ENCODE measurements around the gene CDK5. TPM values are rescaled to one million over a fixed set of nuclear protein-coding genes. Genes with fewer than 3 reads are reported as not detected.

The CDK5 gene
- total and polyA plus RNA-seq, 2 donors (not counting 1 experiment from before 2014, with no cell fraction given): 15.1 to 27.7 TPM

DNA sequence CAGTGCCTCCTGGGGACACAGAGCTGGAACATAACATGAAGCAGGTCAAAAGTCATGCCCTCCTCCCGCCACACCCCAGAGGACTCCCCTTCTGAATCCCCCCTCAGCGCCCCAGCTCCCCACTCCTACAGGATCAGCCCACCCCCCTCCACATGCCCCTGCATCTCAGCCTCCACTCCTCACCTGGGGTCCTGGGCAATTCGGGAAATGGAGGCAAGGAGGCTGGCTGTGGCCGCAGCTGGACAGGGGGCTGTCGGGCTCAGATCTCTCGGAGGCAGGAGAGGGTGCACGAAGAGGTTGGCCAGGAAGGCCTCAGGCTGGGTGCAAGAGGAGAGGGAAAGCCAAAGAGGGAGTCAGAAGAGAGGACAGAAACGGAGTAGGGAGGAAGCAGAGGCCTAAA is 41.2 kb downstream of the CDK5 start:
- TF ChIP-seq, protein P1, sequence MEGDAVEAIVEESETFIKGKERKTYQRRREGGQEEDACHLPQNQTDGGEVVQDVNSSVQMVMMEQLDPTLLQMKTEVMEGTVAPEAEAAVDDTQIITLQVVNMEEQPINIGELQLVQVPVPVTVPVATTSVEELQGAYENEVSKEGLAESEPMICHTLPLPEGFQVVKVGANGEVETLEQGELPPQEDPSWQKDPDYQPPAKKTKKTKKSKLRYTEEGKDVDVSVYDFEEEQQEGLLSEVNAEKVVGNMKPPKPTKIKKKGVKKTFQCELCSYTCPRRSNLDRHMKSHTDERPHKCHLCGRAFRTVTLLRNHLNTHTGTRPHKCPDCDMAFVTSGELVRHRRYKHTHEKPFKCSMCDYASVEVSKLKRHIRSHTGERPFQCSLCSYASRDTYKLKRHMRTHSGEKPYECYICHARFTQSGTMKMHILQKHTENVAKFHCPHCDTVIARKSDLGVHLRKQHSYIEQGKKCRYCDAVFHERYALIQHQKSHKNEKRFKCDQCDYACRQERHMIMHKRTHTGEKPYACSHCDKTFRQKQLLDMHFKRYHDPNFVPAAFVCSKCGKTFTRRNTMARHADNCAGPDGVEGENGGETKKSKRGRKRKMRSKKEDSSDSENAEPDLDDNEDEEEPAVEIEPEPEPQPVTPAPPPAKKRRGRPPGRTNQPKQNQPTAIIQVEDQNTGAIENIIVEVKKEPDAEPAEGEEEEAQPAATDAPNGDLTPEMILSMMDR (conservative IDR thresholded peaks at IDR 0.05 in 1 of 2, IDR thresholded peaks at IDR 0.05 in 1 of 2; ENCODE audit: low read depth in 1 of 2, low read length in 2 of 2): no peak
- no peak for TF ChIP-seq EZH2 (IDR thresholded peaks at IDR 0.05; ENCODE audit: low read length, missing control alignments)
- no peak overlapping the region for H3K9ac ChIP-seq (ENCODE audit: insufficient read depth, low read length)
- no peak overlapping the region for H3K27ac ChIP-seq (ENCODE audit: insufficient read depth, low read length)
- DNase-seq (ENCODE audit: low read depth in 2 of 2): no peak
- H3K79me2 ChIP-seq (ENCODE audit: control insufficient read depth, insufficient read depth, low read length): no peaks in the 10 kb centered on the region
- H3K9me3 ChIP-seq (ENCODE audit: control insufficient read depth, insufficient read depth, low read depth, low read length): no peaks in the 10 kb centered on the region
- H3K4me2 ChIP-seq (ENCODE audit: extremely low read depth, insufficient read depth, low read length): no peak overlapping the region
- no peaks in the 10 kb centered on the region for H4K20me1 ChIP-seq (ENCODE audit: control insufficient read depth, extremely low read depth, insufficient read depth, low read length)
- H3K27me3 ChIP-seq (ENCODE audit: control insufficient read depth, insufficient read depth, low read length): peaks cover 35% of the 10 kb centered on the region
- H3K4me1 ChIP-seq (ENCODE audit: control insufficient read depth, extremely low read depth, insufficient read depth, low read length): peaks cover 4% of the 10 kb centered on the region
- no peak overlapping the region for H2AFZ ChIP-seq (ENCODE audit: low read length)
- H3K4me3 ChIP-seq (replicated peaks in 1 of 4; ENCODE audit: control extremely low read depth in 1 of 4, insufficient read depth in 1 of 4, low read depth in 3 of 4, low read length in 4 of 4): no peak overlapping the region
- H3K36me3 ChIP-seq (ENCODE audit: control insufficient read depth, insufficient read depth, low read length): no peaks in the 10 kb centered on the region

DNA sequence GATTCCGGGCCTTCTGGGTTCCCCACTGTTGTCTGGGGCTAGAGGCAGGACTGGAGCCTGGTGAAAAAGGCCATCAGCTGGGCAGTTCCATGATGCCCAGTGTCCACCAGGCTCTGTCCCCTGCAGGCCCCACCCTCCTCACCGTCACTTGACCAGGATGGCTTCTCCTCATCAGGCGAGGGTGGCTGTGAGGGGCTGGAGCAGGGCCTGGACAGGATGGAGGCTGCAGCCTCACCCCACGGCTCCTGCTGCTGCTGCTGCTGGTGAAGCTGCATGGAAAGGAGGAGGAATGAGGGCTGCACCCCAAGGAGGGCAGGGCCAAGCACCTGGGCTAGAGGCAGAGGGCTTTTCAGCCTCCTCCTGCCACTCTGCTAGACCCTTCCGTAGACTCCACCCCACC is 41.7 kb downstream of the CDK5 start:
- no peaks in the 10 kb centered on the region for H3K79me2 ChIP-seq (ENCODE audit: control insufficient read depth, insufficient read depth, low read length)
- H4K20me1 ChIP-seq (ENCODE audit: control insufficient read depth, extremely low read depth, insufficient read depth, low read length): no peaks in the 10 kb centered on the region
- no peak for DNase-seq (ENCODE audit: low read depth in 2 of 2)
- H3K9ac ChIP-seq (ENCODE audit: insufficient read depth, low read length): no peak overlapping the region
- H3K4me2 ChIP-seq (ENCODE audit: extremely low read depth, insufficient read depth, low read length): no peak overlapping the region
- H3K36me3 ChIP-seq (ENCODE audit: control insufficient read depth, insufficient read depth, low read length): no peaks in the 10 kb centered on the region
- no peak for TF ChIP-seq EZH2 (IDR thresholded peaks at IDR 0.05; ENCODE audit: low read length, missing control alignments)
- TF ChIP-seq, protein P1 (conservative IDR thresholded peaks at IDR 0.05 in 1 of 2, IDR thresholded peaks at IDR 0.05 in 1 of 2; ENCODE audit: low read depth in 1 of 2, low read length in 2 of 2): no peak
- no peak overlapping the region for H2AFZ ChIP-seq (ENCODE audit: low read length)
- no peak overlapping the region for H3K27ac ChIP-seq (ENCODE audit: insufficient read depth, low read length)
- no peaks in the 10 kb centered on the region for H3K9me3 ChIP-seq (ENCODE audit: control insufficient read depth, insufficient read depth, low read depth, low read length)
- H3K27me3 ChIP-seq (ENCODE audit: control insufficient read depth, insufficient read depth, low read length): peaks cover 35% of the 10 kb centered on the region
- H3K4me1 ChIP-seq (ENCODE audit: control insufficient read depth, extremely low read depth, insufficient read depth, low read length): peaks cover 4% of the 10 kb centered on the region
- H3K4me3 ChIP-seq (replicated peaks in 1 of 4; ENCODE audit: control extremely low read depth in 1 of 4, insufficient read depth in 1 of 4, low read depth in 3 of 4, low read length in 4 of 4): no peak overlapping the region

DNA sequence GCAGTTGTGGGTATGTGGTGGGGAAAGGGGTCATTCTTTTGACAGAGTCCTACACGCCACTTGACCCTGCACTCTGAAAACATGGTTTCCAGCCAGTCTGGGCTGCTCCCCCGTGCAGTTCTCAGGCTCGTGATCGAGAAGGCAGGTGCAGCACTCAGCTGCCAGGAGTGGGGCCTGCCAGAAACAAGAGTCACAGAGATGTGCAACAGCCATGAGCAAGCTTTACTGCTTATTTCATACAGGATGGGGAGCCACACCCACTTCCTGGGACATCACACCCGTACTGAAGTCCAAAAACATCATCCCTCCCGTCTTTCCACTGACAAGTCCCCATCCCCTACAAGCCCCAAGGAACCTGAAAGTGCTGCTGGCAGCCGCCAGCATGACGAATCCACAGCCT is 42.7 kb downstream of the CDK5 start:
- DNase-seq (ENCODE audit: low read depth in 2 of 2): no peak
- H3K4me1 ChIP-seq (ENCODE audit: control insufficient read depth, extremely low read depth, insufficient read depth, low read length): peaks cover 4% of the 10 kb centered on the region
- H3K4me2 ChIP-seq (ENCODE audit: extremely low read depth, insufficient read depth, low read length): no peak overlapping the region
- H3K79me2 ChIP-seq (ENCODE audit: control insufficient read depth, insufficient read depth, low read length): no peaks in the 10 kb centered on the region
- no peaks in the 10 kb centered on the region for H4K20me1 ChIP-seq (ENCODE audit: control insufficient read depth, extremely low read depth, insufficient read depth, low read length)
- H3K9me3 ChIP-seq (ENCODE audit: control insufficient read depth, insufficient read depth, low read depth, low read length): no peaks in the 10 kb centered on the region
- no peak overlapping the region for H3K4me3 ChIP-seq (replicated peaks in 1 of 4; ENCODE audit: control extremely low read depth in 1 of 4, insufficient read depth in 1 of 4, low read depth in 3 of 4, low read length in 4 of 4)
- TF ChIP-seq EZH2 (IDR thresholded peaks at IDR 0.05; ENCODE audit: low read length, missing control alignments): no peak
- TF ChIP-seq, protein P1 (conservative IDR thresholded peaks at IDR 0.05 in 1 of 2, IDR thresholded peaks at IDR 0.05 in 1 of 2; ENCODE audit: low read depth in 1 of 2, low read length in 2 of 2): no peak
- H3K27ac ChIP-seq (ENCODE audit: insufficient read depth, low read length): no peak overlapping the region
- H3K9ac ChIP-seq (ENCODE audit: insufficient read depth, low read length): no peak overlapping the region
- peaks cover 28% of the 10 kb centered on the region for H3K27me3 ChIP-seq (ENCODE audit: control insufficient read depth, insufficient read depth, low read length)
- H2AFZ ChIP-seq (ENCODE audit: low read length): no peak overlapping the region
- no peaks in the 10 kb centered on the region for H3K36me3 ChIP-seq (ENCODE audit: control insufficient read depth, insufficient read depth, low read length)

Data from fibroblast of lung (primary cell).